Hepatocyte (in vitro differentiated cells): ENCODE data around the gene ZNF888. TPM values are rescaled to one million over a fixed set of nuclear protein-coding genes. Genes with fewer than 3 reads are reported as not detected.

Experiments used
- DNase-seq: peaks from one replicate; pipeline ENCODE4 v3.0.0-alpha.2; 2016; ENCODE audit warnings: low spot score
- H2AFZ ChIP-seq: fragments of 200-600 bp; sonication (generic); 2 replicates; pipeline ENCODE4 v1.6.0; 2016; ENCODE audit warnings: antibody characterized with exemption, mild to moderate bottlenecking
- H3K27ac ChIP-seq: fragments of 200-600 bp; sonication (generic); 2 replicates; pipeline ENCODE4 v1.5.1; 2016; ENCODE audit warnings: mild to moderate bottlenecking
- H3K27me3 ChIP-seq: fragments of 200-600 bp; sonication (generic); 2 replicates; pipeline ENCODE4 v1.6.1; 2016
- H3K36me3 ChIP-seq: fragments of 200-600 bp; sonication (generic); replicated peaks from 2 replicates; pipeline ENCODE4 v1.5.1; 2016; ENCODE audit warnings: low read depth; ENCODE audit not compliant: insufficient read depth
- H3K4me1 ChIP-seq: fragments of 200-600 bp; sonication (generic); 2 replicates; pipeline ENCODE4 v1.5.1; 2016; ENCODE audit warnings: mild to moderate bottlenecking, moderate library complexity; ENCODE audit not compliant: insufficient read depth
- H3K4me2 ChIP-seq: fragments of 200-600 bp; sonication (generic); 2 replicates; pipeline ENCODE4 v1.6.0; 2016
- H3K4me3 ChIP-seq: fragments of 200-600 bp; sonication (generic); 2 replicates; pipeline ENCODE4 v1.5.1; 2016; ENCODE audit warnings: mild to moderate bottlenecking
- H3K79me2 ChIP-seq: fragments of 200-600 bp; sonication (generic); 2 replicates; pipeline ENCODE4 v1.6.0; 2017; ENCODE audit warnings: mild to moderate bottlenecking
- H3K9me2 ChIP-seq: fragments of 200-600 bp; sonication (generic); replicated peaks from 2 replicates; pipeline ENCODE4 v1.6.0; 2017; ENCODE audit warnings: mild to moderate bottlenecking; ENCODE audit not compliant: insufficient read depth
- H3K9me3 ChIP-seq: fragments of 200-600 bp; sonication (generic); 2 replicates; pipeline ENCODE4 v1.5.1; 2016; ENCODE audit warnings: low read depth, mild to moderate bottlenecking
- H4K20me1 ChIP-seq: fragments of 200-600 bp; sonication (generic); 2 replicates; pipeline ENCODE4 v1.6.0; 2016; ENCODE audit warnings: mild to moderate bottlenecking; ENCODE audit not compliant: insufficient read depth, poor library complexity, severe bottlenecking
- CTCF ChIP-seq: fragments of 200-600 bp; sonication (generic); IDR thresholded peaks from 2 replicates; pipeline ENCODE4 v1.5.1; 2016; ENCODE audit warnings: antibody characterized with exemption, mild to moderate bottlenecking; ENCODE audit not compliant: poor library complexity
- EZH2 ChIP-seq: fragments of 200-600 bp; sonication (generic); IDR thresholded peaks from 2 replicates; pipeline ENCODE4 v1.6.1; 2016; ENCODE audit warnings: antibody characterized with exemption, mild to moderate bottlenecking, borderline replicate concordance
- EZH2phosphoT487 ChIP-seq: fragments of 200-600 bp; sonication (generic); IDR thresholded peaks from one replicate; pipeline ENCODE4 v1.6.1; 2018; ENCODE audit warnings: antibody characterized with exemption, mild to moderate bottlenecking, low read depth, moderate library complexity; ENCODE audit not compliant: unreplicated experiment, severe bottlenecking
- WGBS: methylation state at CpG from one replicate; pipeline ENCODE4 v1.1.6; 2016; ENCODE audit warnings: low lambda C conversion rate; ENCODE audit errors: missing lambda C conversion rate; 5-methylcytosine and 5-hydroxymethylcytosine counted together
- polyA plus RNA-seq: library from polyadenylated mRNA; unstranded; fragments of >200 nt; fragmentation: Nextera tagmentation; extraction: Ambion mirVana; gene quantifications from 2 replicates; pipeline ENCODE4 v1.2.1, GENCODE V29; 2016
- total RNA-seq: library from RNA; depleted of rRNA; stranded (reverse); fragments of >200 nt; gene quantifications from 2 replicates; pipeline ENCODE4 v1.2.3, GENCODE V29; 2014

Gene ZNF888
- total and polyA plus RNA-seq, 2 experiments from 2014 or later: 4.8 to 9.3 TPM

- peak overlapping the region; percentile 83 for H3K4me2 ChIP-seq
- H3K36me3 ChIP-seq: no peaks in the 10 kb centered on the region
- peak; percentile 66 for DNase-seq
- WGBS: 43% methylated on average over 24 of the region's 24 CpGs
- peaks cover 17% of the 10 kb centered on the region for H3K4me1 ChIP-seq
- no peaks in the 10 kb centered on the region for H4K20me1 ChIP-seq
- H3K9me3 ChIP-seq: no peaks in the 10 kb centered on the region
- peak overlapping the region; percentile 40 for H3K4me3 ChIP-seq
- H3K27me3 ChIP-seq: no peaks in the 10 kb centered on the region
- TF ChIP-seq EZH2: no peak
- peaks cover 48% of the 10 kb centered on the region for H3K79me2 ChIP-seq
- H2AFZ ChIP-seq: peak overlapping the region; percentile 69
- peak overlapping the region; percentile 97 for H3K27ac ChIP-seq
- no peaks in the 10 kb centered on the region for H3K9me2 ChIP-seq
Observed at GRCh38 chr19:52896431-52897137, 26.6 kb downstream of the ZNF888 start.

DNA sequence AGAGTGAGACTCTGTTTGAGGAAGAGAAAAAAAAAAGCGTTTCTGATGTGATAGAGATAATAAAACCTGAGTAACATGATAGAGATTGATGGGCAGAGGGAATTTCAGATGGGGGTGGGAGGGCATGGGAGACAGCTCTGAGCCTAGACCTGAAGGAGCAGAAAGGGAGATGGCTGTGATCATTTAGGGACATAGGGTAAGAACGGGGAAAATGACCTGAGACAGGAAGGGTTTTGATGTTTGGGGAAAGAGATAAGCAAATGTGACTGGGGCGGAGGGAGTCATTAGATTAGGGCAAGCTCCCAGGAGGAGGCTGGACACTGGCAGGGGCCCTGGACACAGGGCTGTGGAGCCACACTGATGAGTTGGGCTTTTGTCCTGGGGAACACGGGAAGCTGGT, 31.9 kb downstream of the ZNF888 start:
- Histone ChIP-seq H3K27ac (no peak overlapping the region), H3K4me3 (no peak overlapping the region), H3K9me3 (no peaks in the 10 kb centered on the region), H3K36me3 (peaks cover 8% of the 10 kb centered on the region), H2AFZ (no peak overlapping the region), H3K4me2 (no peak overlapping the region), H3K4me1 (peaks cover 9% of the 10 kb centered on the region), H3K9me2 (no peaks in the 10 kb centered on the region), H4K20me1 (no peaks in the 10 kb centered on the region), H3K79me2 (peaks cover 45% of the 10 kb centered on the region), H3K27me3 (no peaks in the 10 kb centered on the region)
- no peak for TF ChIP-seq EZH2
- TF ChIP-seq EZH2phosphoT487: no peak
- no peak for TF ChIP-seq CTCF
- 54% methylated on average over 4 of the region's 4 CpGs for WGBS
- DNase-seq: no peak

DNA sequence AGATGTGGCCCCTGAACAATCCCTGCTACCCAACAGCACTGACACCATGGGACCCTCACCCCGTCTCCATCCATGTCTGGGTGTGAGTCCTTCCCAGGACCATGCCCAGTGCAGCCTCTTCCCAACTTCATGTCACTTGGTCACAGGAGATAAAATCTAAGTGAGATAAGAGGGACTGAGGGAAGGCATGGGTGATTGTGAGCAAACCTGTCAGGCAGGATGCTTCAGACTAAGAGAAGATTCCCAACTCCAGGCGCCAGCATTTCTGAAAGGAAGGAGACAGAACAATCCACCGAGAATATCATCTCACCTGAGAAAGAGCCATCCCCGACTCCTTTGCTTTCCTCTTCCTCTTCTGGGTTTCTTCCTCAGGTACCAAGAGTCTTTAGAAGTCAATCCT, 33.3 kb downstream of the ZNF888 start:
- no peaks in the 10 kb centered on the region for H3K4me1 ChIP-seq
- 75% methylated on average over 4 of the region's 4 CpGs for WGBS
- no peak overlapping the region for H2AFZ ChIP-seq
- TF ChIP-seq EZH2 (no peak), EZH2phosphoT487 (no peak), CTCF (no peak)
- peaks cover 14% of the 10 kb centered on the region for H3K36me3 ChIP-seq
- no peaks in the 10 kb centered on the region for H3K27me3 ChIP-seq
- H3K27ac ChIP-seq: no peak overlapping the region
- H3K9me2 ChIP-seq: no peaks in the 10 kb centered on the region
- H3K79me2 ChIP-seq: peaks cover 31% of the 10 kb centered on the region
- H4K20me1 ChIP-seq: no peaks in the 10 kb centered on the region
- no peak for DNase-seq
- no peak overlapping the region for H3K4me3 ChIP-seq
- no peak overlapping the region for H3K4me2 ChIP-seq
- no peaks in the 10 kb centered on the region for H3K9me3 ChIP-seq

DNA sequence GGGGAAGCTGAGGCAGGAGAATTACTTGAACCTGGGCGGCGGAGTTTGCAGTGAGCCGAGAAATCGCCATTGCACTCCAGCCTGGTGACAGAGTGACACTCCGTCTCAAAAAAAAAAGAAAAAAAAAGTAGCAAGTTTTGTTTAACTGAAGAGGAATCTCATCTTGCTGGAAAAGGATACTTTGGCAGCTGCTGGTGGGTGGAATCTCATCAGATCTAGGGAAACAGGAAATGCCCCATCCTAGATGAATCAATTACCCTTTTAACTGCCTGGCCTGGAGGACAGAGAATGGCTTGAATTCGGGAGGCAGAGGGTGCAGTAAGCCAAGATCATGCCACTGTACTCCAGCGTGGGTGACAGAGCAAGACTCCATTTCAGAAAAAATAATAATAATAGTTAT, 34.2 kb downstream of the ZNF888 start:
- H3K36me3 ChIP-seq: peaks cover 23% of the 10 kb centered on the region

More for the DNA sequence above, 34.2 kb downstream of the ZNF888 start:
- H3K4me2 ChIP-seq: no peak overlapping the region
- no peaks in the 10 kb centered on the region for H3K9me2 ChIP-seq
- no peak for DNase-seq
- no peak overlapping the region for H3K4me3 ChIP-seq
- no peaks in the 10 kb centered on the region for H4K20me1 ChIP-seq
- no peaks in the 10 kb centered on the region for H3K27me3 ChIP-seq
- no peaks in the 10 kb centered on the region for H3K9me3 ChIP-seq
- TF ChIP-seq CTCF (no peak), EZH2 (no peak), EZH2phosphoT487 (no peak)
- peaks cover 22% of the 10 kb centered on the region for H3K79me2 ChIP-seq
- H3K4me1 ChIP-seq: no peaks in the 10 kb centered on the region
- WGBS: 89% methylated on average over 7 of the region's 7 CpGs
- H3K27ac ChIP-seq: no peak overlapping the region
- H2AFZ ChIP-seq: no peak overlapping the region
